OCI-LY3 (cell line): Measurements from ENCODE around the gene EYA4.

Experiments
- H2AFZ ChIP-seq: fragments of 200-600, 300-600 bp; shearing (Covaris generic); 2 replicates; pipeline ENCODE4 v1.6.0; 2014; ENCODE audit warnings: antibody characterized with exemption, low read depth, low read length
- H3K27ac ChIP-seq: fragments of 200-600, 300-600 bp; sonication (generic); 2 replicates; pipeline ENCODE4 v1.5.1; 2014; ENCODE audit warnings: mild to moderate bottlenecking, low read length, moderate library complexity, mixed read lengths
- H3K27me3 ChIP-seq: fragments of 200-600, 300-600 bp; sonication (generic); 2 replicates; pipeline ENCODE4 v1.6.1; 2014; ENCODE audit warnings: low read depth, low read length, mixed read lengths
- H3K36me3 ChIP-seq: fragments of 200-600, 300-600 bp; sonication (generic); replicated peaks from 2 replicates; pipeline ENCODE3; 2014; ENCODE audit warnings: low read depth, low read length, mixed read lengths
- H3K4me1 ChIP-seq: fragments of 300-600, 200-600 bp; sonication (generic); 2 replicates; pipeline ENCODE4 v1.6.1; 2014; ENCODE audit warnings: low read length, mixed read lengths
- H3K4me2 ChIP-seq: fragments of 200-600, 300-600 bp; sonication (generic); 2 replicates; pipeline ENCODE4 v1.6.1; 2014; ENCODE audit warnings: low read length, mixed read lengths
- H3K4me3 ChIP-seq: fragments of 300-600, 200-600 bp; sonication (generic); 2 replicates; pipeline ENCODE4 v1.5.1; 2014; ENCODE audit warnings: antibody characterized with exemption, mild to moderate bottlenecking, low read length, moderate library complexity
- H3K79me2 ChIP-seq: fragments of 300-600, 200-600 bp; shearing (Covaris generic); 2 replicates; pipeline ENCODE4 v1.6.1; 2014; ENCODE audit warnings: mild to moderate bottlenecking, low read length, mixed read lengths
- H3K9ac ChIP-seq: fragments of 300-600, 200-600 bp; shearing (Covaris generic); 2 replicates; pipeline ENCODE4 v1.6.0; 2014; ENCODE audit warnings: mild to moderate bottlenecking, low read length, moderate library complexity
- H3K9me3 ChIP-seq: fragments of 200-600, 300-600 bp; shearing (Covaris generic); 2 replicates; pipeline ENCODE4 v1.6.1; 2014; ENCODE audit warnings: low read length, mixed read lengths; ENCODE audit not compliant: insufficient read depth
- H4K20me1 ChIP-seq: fragments of 200-600, 300-600 bp; sonication (generic); 2 replicates; pipeline ENCODE4 v1.6.1; 2016; ENCODE audit warnings: low read length, mixed read lengths; ENCODE audit not compliant: insufficient read depth
- EZH2phosphoT487 ChIP-seq: fragments of 200-600 bp; shearing (Covaris generic); IDR thresholded peaks from 2 replicates; pipeline ENCODE4 v1.6.1; 2018; ENCODE audit warnings: antibody characterized with exemption, mixed run types, low read depth
- TF ChIP-seq, protein P1 (sequence below): fragments of 200-600, 300-600 bp; sonication (generic); IDR thresholded peaks from 2 replicates; pipeline ENCODE4 v1.5.1; 2014; ENCODE audit warnings: antibody characterized with exemption, low read length, low read depth

The EYA4 gene

GRCh38 chr6:133241901-133242636, 912 bp downstream of the EYA4 start:
- no peak for TF ChIP-seq EZH2phosphoT487
- Histone ChIP-seq H3K79me2 (no peaks in the 10 kb centered on the region), H2AFZ (no peak overlapping the region), H3K27me3 (no peaks in the 10 kb centered on the region), H3K9me3 (no peaks in the 10 kb centered on the region), H3K36me3 (no peaks in the 10 kb centered on the region), H3K27ac (no peak overlapping the region), H3K9ac (no peak overlapping the region), H3K4me2 (no peak overlapping the region), H3K4me1 (no peaks in the 10 kb centered on the region), H3K4me3 (no peak overlapping the region), H4K20me1 (no peaks in the 10 kb centered on the region)

- Histone ChIP-seq H3K36me3 (no peaks in the 10 kb centered on the region), H3K79me2 (no peaks in the 10 kb centered on the region), H3K27me3 (no peaks in the 10 kb centered on the region), H3K9me3 (no peaks in the 10 kb centered on the region), H3K9ac (no peak overlapping the region), H4K20me1 (no peaks in the 10 kb centered on the region), H3K4me1 (no peaks in the 10 kb centered on the region), H3K27ac (no peak overlapping the region), H3K4me2 (no peak overlapping the region), H3K4me3 (no peak overlapping the region), H2AFZ (no peak overlapping the region)
- no peak for TF ChIP-seq EZH2phosphoT487
- TF ChIP-seq, protein P1, sequence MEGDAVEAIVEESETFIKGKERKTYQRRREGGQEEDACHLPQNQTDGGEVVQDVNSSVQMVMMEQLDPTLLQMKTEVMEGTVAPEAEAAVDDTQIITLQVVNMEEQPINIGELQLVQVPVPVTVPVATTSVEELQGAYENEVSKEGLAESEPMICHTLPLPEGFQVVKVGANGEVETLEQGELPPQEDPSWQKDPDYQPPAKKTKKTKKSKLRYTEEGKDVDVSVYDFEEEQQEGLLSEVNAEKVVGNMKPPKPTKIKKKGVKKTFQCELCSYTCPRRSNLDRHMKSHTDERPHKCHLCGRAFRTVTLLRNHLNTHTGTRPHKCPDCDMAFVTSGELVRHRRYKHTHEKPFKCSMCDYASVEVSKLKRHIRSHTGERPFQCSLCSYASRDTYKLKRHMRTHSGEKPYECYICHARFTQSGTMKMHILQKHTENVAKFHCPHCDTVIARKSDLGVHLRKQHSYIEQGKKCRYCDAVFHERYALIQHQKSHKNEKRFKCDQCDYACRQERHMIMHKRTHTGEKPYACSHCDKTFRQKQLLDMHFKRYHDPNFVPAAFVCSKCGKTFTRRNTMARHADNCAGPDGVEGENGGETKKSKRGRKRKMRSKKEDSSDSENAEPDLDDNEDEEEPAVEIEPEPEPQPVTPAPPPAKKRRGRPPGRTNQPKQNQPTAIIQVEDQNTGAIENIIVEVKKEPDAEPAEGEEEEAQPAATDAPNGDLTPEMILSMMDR, result no peak
Measured at GRCh38 chr6:133242637-133243585, 1.8 kb downstream of the EYA4 start.

DNA sequence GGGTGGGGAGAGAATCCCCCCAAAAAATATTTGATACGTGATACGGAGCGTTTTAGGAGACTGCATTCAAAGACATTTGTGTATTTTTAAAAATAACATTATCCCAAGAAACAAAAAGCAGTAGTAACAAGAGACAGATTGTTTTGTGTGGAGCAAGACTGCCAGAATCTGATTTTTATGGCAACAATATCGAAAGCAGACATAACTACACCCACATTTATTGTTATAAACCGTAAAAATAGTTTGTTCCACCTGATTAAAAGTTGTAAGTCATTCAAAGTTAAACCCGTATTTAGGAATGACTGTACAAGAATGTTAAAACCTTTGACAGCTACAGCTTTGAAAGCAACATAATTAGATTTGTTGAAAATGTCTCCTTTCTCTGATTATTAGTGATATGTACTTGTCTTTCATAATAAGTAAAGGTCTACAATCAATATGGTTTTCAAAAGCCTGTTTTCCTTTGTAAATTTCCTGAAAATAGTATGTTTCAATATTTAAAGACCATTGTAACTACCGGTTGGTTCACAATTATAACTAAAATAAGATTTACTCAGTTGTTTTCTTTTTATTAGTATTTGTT, 2.7 kb downstream of the EYA4 start:
- H2AFZ ChIP-seq, result no peak overlapping the region
- H3K79me2 ChIP-seq, result no peaks in the 10 kb centered on the region
- no peaks in the 10 kb centered on the region for H3K9me3 ChIP-seq
- H3K9ac ChIP-seq, result no peak overlapping the region
- no peaks in the 10 kb centered on the region for H3K4me1 ChIP-seq
- no peaks in the 10 kb centered on the region for H3K27me3 ChIP-seq
- H3K4me3 ChIP-seq, result no peak overlapping the region
- H3K36me3 ChIP-seq, result no peaks in the 10 kb centered on the region
- TF ChIP-seq, protein P1, result no peak
- no peak for TF ChIP-seq EZH2phosphoT487
- no peak overlapping the region for H3K27ac ChIP-seq
- H3K4me2 ChIP-seq, result no peak overlapping the region
- no peaks in the 10 kb centered on the region for H4K20me1 ChIP-seq

- Histone ChIP-seq H3K4me1 (no peaks in the 10 kb centered on the region), H3K36me3 (no peaks in the 10 kb centered on the region), H3K4me2 (no peak overlapping the region), H3K9me3 (no peaks in the 10 kb centered on the region), H4K20me1 (no peaks in the 10 kb centered on the region), H2AFZ (no peak overlapping the region), H3K9ac (no peak overlapping the region), H3K27ac (no peak overlapping the region), H3K79me2 (no peaks in the 10 kb centered on the region), H3K4me3 (no peak overlapping the region), H3K27me3 (no peaks in the 10 kb centered on the region)
- TF ChIP-seq, protein P1, result no peak
- no peak for TF ChIP-seq EZH2phosphoT487
Measured at GRCh38 chr6:133244519-133244918, 3.4 kb downstream of the EYA4 start.
